HEK293T (cell line): ENCODE measurements around the gene CEMIP2.

ENCODE experiments used
- CTCF ChIA-PET: fragments of 350-600 bp; formaldehyde crosslinking; extraction: SDS; loops from one replicate; lab custom pipeline; 2021; ENCODE audit warnings: antibody characterized with exemption, inconsistent platforms; lab: Yijun Ruan, JAX
- POLR2A ChIA-PET: fragments of 350-600 bp; formaldehyde crosslinking; extraction: SDS; loops from one replicate; lab custom pipeline; 2020; ENCODE audit warnings: antibody characterized with exemption, inconsistent platforms; lab: Yijun Ruan, JAX
- DNase-seq: peaks from one replicate; pipeline ENCODE4 v3.0.0; 2012; ENCODE audit warnings: mixed read lengths; ENCODE audit errors: extremely low spot score
- ARNT ChIP-seq: fragments of 450-650 bp; IDR thresholded peaks from 2 replicates; pipeline ENCODE4 v1.6.1; 2017; ENCODE audit warnings: mild to moderate bottlenecking
- BHLHE40 ChIP-seq: fragments of 450-650 bp; IDR thresholded peaks from 2 replicates; pipeline ENCODE4 v1.6.1; 2016; ENCODE audit warnings: mild to moderate bottlenecking, moderate library complexity, borderline replicate concordance
- CTBP1 ChIP-seq: fragments of 450-650 bp; IDR thresholded peaks from 2 replicates; pipeline ENCODE4 v1.6.1; 2016; ENCODE audit warnings: borderline replicate concordance
- ELF4 ChIP-seq: fragments of 450-650 bp; IDR thresholded peaks from 2 replicates; pipeline ENCODE4 v1.6.1; 2017; ENCODE audit warnings: antibody characterized with exemption
- FOXA1 ChIP-seq: fragments of 450-650 bp; IDR thresholded peaks from 2 replicates; pipeline ENCODE4 v1.6.1; 2016; ENCODE audit warnings: mild to moderate bottlenecking
- FOXK2 ChIP-seq: fragments of 450-650 bp; IDR thresholded peaks from 2 replicates; pipeline ENCODE4 v1.6.1; 2016; ENCODE audit warnings: mild to moderate bottlenecking
- FOXM1 ChIP-seq: fragments of 450-650 bp; IDR thresholded peaks from 2 replicates; pipeline ENCODE4 v1.6.1; 2017; ENCODE audit warnings: mild to moderate bottlenecking, borderline replicate concordance
- HDGF ChIP-seq: fragments of 450-650 bp; IDR thresholded peaks from 2 replicates; pipeline ENCODE4 v1.6.1; 2017; ENCODE audit warnings: antibody characterized with exemption, borderline replicate concordance
- L3MBTL2 ChIP-seq: fragments of 450-650 bp; conservative IDR thresholded peaks from 2 replicates; pipeline ENCODE4 v1.6.1; 2016; ENCODE audit warnings: mild to moderate bottlenecking
- LEF1 ChIP-seq: fragments of 450-650 bp; IDR thresholded peaks from 2 replicates; pipeline ENCODE4 v1.6.1; 2017; ENCODE audit warnings: mild to moderate bottlenecking, borderline replicate concordance
- NFRKB ChIP-seq: fragments of 450-650 bp; IDR thresholded peaks from 2 replicates; pipeline ENCODE4 v1.6.1; 2016; ENCODE audit warnings: mild to moderate bottlenecking, moderate library complexity
- PKNOX1 ChIP-seq: fragments of 450-650 bp; IDR thresholded peaks from 2 replicates; pipeline ENCODE4 v1.6.1; 2016
- SP1 ChIP-seq: fragments of 450-650 bp; IDR thresholded peaks from 2 replicates; pipeline ENCODE4 v1.6.1; 2017
- SUZ12 ChIP-seq: fragments of 450-650 bp; IDR thresholded peaks from 2 replicates; pipeline ENCODE4 v1.6.1; 2016; ENCODE audit warnings: mild to moderate bottlenecking
- TARDBP ChIP-seq: fragments of 450-650 bp; IDR thresholded peaks from 2 replicates; pipeline ENCODE4 v1.6.1; 2016
- ZNF384 ChIP-seq: fragments of 450-650 bp; IDR thresholded peaks from 2 replicates; pipeline ENCODE4 v1.6.1; 2016

Gene CEMIP2

GRCh38 chr9:71646131-71646530, 122.2 kb downstream of the CEMIP2 start:
- CTCF ChIA-PET = no interaction called here
- POLR2A ChIA-PET = no interaction called here
- DNase-seq = no peak
- no peak for TF ChIP-seq ELF4
- no peak for TF ChIP-seq CTBP1
- no peak for TF ChIP-seq TARDBP
- TF ChIP-seq ARNT = no peak
- no peak for TF ChIP-seq SUZ12
- TF ChIP-seq LEF1 = no peak

GRCh38 chr9:71644819-71645362, 123.4 kb downstream of the CEMIP2 start:
- no peak for TF ChIP-seq BHLHE40
- no peak for TF ChIP-seq TARDBP
- ChIA-PET CTCF (no interaction called here), POLR2A (no interaction called here)
- DNase-seq = no peak

- ChIA-PET CTCF (no interaction called here), POLR2A (no interaction called here)
- DNase-seq = no peak
- no peak for TF ChIP-seq SUZ12
- no peak for TF ChIP-seq FOXM1
- TF ChIP-seq TARDBP = no peak
- TF ChIP-seq HDGF = no peak
- no peak for TF ChIP-seq FOXK2
- no peak for TF ChIP-seq ARNT
- TF ChIP-seq BHLHE40 = no peak
- no peak for TF ChIP-seq CTBP1
- no peak for TF ChIP-seq ELF4
- TF ChIP-seq LEF1 = no peak
These were observed 125.0 kb downstream of the CEMIP2 start for GRCh38 chr9:71643330-71643729.

- no peak for DNase-seq
- ChIA-PET POLR2A (no interaction called here), CTCF (no interaction called here)
- TF ChIP-seq BHLHE40 = no peak
- TF ChIP-seq ZNF384 = no peak
- TF ChIP-seq CTBP1 = no peak
- TF ChIP-seq FOXA1 = no peak
- no peak for TF ChIP-seq FOXK2
- TF ChIP-seq SUZ12 = no peak
- TF ChIP-seq HDGF = no peak
- TF ChIP-seq SP1 = no peak
- no peak for TF ChIP-seq L3MBTL2
- TF ChIP-seq NFRKB = no peak
- no peak for TF ChIP-seq LEF1
- TF ChIP-seq FOXM1 = no peak
- TF ChIP-seq ELF4 = no peak
- no peak for TF ChIP-seq ARNT
- TF ChIP-seq PKNOX1 = no peak
- no peak for TF ChIP-seq TARDBP
These were observed 126.3 kb downstream of the CEMIP2 start for GRCh38 chr9:71642056-71642455.

GRCh38 chr9:71638627-71639026, 129.7 kb downstream of the CEMIP2 start:
- POLR2A ChIA-PET = no interaction called here

GRCh38 chr9:71637926-71638325, 130.4 kb downstream of the CEMIP2 start:
- TF ChIP-seq FOXK2 = no peak
- no peak for TF ChIP-seq ARNT
- TF ChIP-seq SUZ12 = no peak
- TF ChIP-seq FOXA1 = no peak
- no peak for TF ChIP-seq BHLHE40
- TF ChIP-seq NFRKB = no peak
- no peak for TF ChIP-seq FOXM1
- no peak for TF ChIP-seq L3MBTL2
- no peak for TF ChIP-seq CTBP1
- no peak for TF ChIP-seq LEF1
- TF ChIP-seq TARDBP = no peak
- TF ChIP-seq PKNOX1 = no peak
- TF ChIP-seq ZNF384 = no peak
- no peak for TF ChIP-seq ELF4
- TF ChIP-seq HDGF = no peak
- TF ChIP-seq SP1 = no peak
- ChIA-PET CTCF (no interaction called here), POLR2A (no interaction called here)
- DNase-seq = no peak

More at GRCh38 chr9:71638627-71639026, 129.7 kb downstream of the CEMIP2 start:
- TF ChIP-seq BHLHE40 (no peak), L3MBTL2 (no peak), FOXM1 (no peak), NFRKB (no peak), HDGF (no peak)
- DNase-seq = no peak
- CTCF ChIA-PET = no interaction called here

GRCh38 chr9:71637375-71637774, 130.9 kb downstream of the CEMIP2 start:
- POLR2A ChIA-PET = no interaction called here
- CTCF ChIA-PET = no interaction called here
- no peak for DNase-seq

More at GRCh38 chr9:71637375-71637774, 130.9 kb downstream of the CEMIP2 start:
- TF ChIP-seq L3MBTL2 = no peak
- TF ChIP-seq LEF1 = no peak
- no peak for TF ChIP-seq BHLHE40
- no peak for TF ChIP-seq SP1
- no peak for TF ChIP-seq CTBP1
- no peak for TF ChIP-seq FOXK2
- TF ChIP-seq ZNF384 = no peak
- TF ChIP-seq SUZ12 = no peak
- no peak for TF ChIP-seq PKNOX1
- no peak for TF ChIP-seq ARNT
